Stimulated activated CD8-positive, alpha-beta memory T cell treated with anti-CD3 and anti-CD28 coated beads, Interleukin-4, amount 100 ng/mL, for 1 hour (primary cell): ENCODE results near the gene HELZ.
"Not testable (repeated sequence)": the region's sequence is repeated elsewhere in the genome, so short reads cannot be mapped to it uniquely, and the experiment has no call there.

ENCODE experiments used
- DNase-seq, 2 donors: peaks; one replicate each; pipeline ENCODE4 v3.0.0-alpha.2; 2020; ENCODE audit warnings: low read depth in 2 of 2, low spot score in 1 of 2

HELZ gene

GRCh38 chr17:67054608-67055007 is 190.4 kb downstream of the HELZ start:
- DNase-seq = no peak

GRCh38 chr17:67054011-67054591 is 190.9 kb downstream of the HELZ start:
- DNase-seq = no peak

- no peak for DNase-seq
Observed at GRCh38 chr17:67053438-67054000, 191.5 kb downstream of the HELZ start.

- DNase-seq = no peak
Observed at GRCh38 chr17:67052720-67053437, 192.1 kb downstream of the HELZ start.

GRCh38 chr17:67051837-67052236 is 193.2 kb downstream of the HELZ start:
- no peak for DNase-seq

GRCh38 chr17:67051155-67051538 is 193.8 kb downstream of the HELZ start:
- DNase-seq = no peak

GRCh38 chr17:67050471-67051154 is 194.4 kb downstream of the HELZ start:
- no peak for DNase-seq

GRCh38 chr17:67050066-67050465 is 194.9 kb downstream of the HELZ start:
- DNase-seq = no peak

GRCh38 chr17:67049025-67049739 is 195.8 kb downstream of the HELZ start:
- no peak for DNase-seq

GRCh38 chr17:67047382-67047781 is 197.6 kb downstream of the HELZ start:
- no peak for DNase-seq

GRCh38 chr17:67046398-67046797 is 198.6 kb downstream of the HELZ start:
- no peak for DNase-seq

GRCh38 chr17:67044940-67045339 is 200.1 kb downstream of the HELZ start:
- no peak for DNase-seq

- DNase-seq = no peak
Observed at GRCh38 chr17:67044016-67044772, 200.8 kb downstream of the HELZ start, which contains the start of gene CACNG1. Gene CACNG1 (plus strand): TSS chr17:67044554. CDS start chr17:67044661, 107 bp downstream.

- DNase-seq = no peak
Observed at GRCh38 chr17:67043283-67043682, 201.7 kb downstream of the HELZ start.

GRCh38 chr17:67041941-67042899 is 202.8 kb downstream of the HELZ start:
- DNase-seq = no peak

- DNase-seq = no peak
Observed at GRCh38 chr17:67041531-67041930, 203.5 kb downstream of the HELZ start.

- DNase-seq = not testable (repeated sequence)
Observed at GRCh38 chr17:67041119-67041518, 203.9 kb downstream of the HELZ start.

GRCh38 chr17:67040652-67041051 is 204.3 kb downstream of the HELZ start:
- no peak for DNase-seq

GRCh38 chr17:67038861-67039365 is 206.1 kb downstream of the HELZ start:
- DNase-seq = no peak
